ENCODE measurements around the gene ARMC5. TPM values are rescaled to one million over a fixed set of nuclear protein-coding genes. Genes with fewer than 3 reads are reported as not detected.
A peak's percentile ranks its signal among the peaks of the same experiment; 100 is the strongest.

Gene ARMC5
- total RNA-seq, 1 experiment from 2014 or later: 11.3 TPM

DNA sequence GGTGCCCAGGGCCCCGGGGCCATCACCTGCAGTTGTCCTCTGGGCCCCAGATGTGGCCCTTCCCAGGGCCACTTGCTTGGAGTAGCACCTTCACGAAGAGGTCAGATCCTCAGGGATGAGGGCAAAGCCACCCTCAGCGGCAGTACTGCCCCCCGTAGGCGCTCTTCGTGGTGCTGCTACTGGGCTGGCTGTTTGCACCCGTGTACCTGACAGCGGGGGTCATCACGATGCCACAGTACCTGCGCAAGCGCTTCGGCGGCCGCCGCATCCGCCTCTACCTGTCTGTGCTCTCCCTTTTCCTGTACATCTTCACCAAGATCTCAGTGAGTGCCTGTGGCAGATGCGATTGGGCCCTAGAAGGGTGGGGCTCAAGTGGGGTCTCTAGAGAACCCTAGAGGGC, 26.3 kb downstream of the ARMC5 start:
- POLR2A ChIA-PET: no interaction called here

DNA sequence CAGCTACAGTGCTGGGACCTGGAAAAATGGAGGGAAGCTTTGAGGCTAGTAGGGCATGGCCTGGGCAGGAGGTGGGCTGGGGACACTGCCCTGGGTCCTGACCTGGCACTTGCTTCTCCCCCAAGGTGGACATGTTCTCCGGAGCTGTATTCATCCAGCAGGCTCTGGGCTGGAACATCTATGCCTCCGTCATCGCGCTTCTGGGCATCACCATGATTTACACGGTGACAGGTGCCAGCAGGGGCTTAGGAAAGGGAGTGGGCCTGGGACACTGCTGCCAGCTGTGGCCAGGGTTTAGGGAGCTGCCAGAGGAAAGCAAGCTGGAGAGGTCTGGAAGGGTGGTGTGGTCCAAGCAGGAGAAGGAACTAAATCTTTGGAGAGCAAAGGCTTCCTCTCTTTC, 26.7 kb downstream of the ARMC5 start:
- no peak overlapping the region for H3K27ac Mint-ChIP-seq
- CTCF ChIA-PET: interaction anchor here (1.0 to 2.9 kb wide), 5 partner anchors 9 to 228 kb away, joined by 3 to 26 read pairs (median 5); no protein-coding TSS in a partner anchor
- H3K36me3 Mint-ChIP-seq: peaks cover 4% of the 10 kb centered on the region; the same call in 1 of the 2 replicates
- no peak for TF ChIP-seq ZBTB21 (CRISPR knock-in tag; IDR thresholded peaks at IDR 0.05; ENCODE audit: borderline replicate concordance)
- TF ChIP-seq OVOL2 (CRISPR knock-in tag; IDR thresholded peaks at IDR 0.05; ENCODE audit: borderline replicate concordance): no peak
- TF ChIP-seq, protein P1, sequence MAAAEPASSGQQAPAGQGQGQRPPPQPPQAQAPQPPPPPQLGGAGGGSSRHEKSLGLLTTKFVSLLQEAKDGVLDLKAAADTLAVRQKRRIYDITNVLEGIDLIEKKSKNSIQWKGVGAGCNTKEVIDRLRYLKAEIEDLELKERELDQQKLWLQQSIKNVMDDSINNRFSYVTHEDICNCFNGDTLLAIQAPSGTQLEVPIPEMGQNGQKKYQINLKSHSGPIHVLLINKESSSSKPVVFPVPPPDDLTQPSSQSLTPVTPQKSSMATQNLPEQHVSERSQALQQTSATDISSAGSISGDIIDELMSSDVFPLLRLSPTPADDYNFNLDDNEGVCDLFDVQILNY (CRISPR knock-in tag; IDR thresholded peaks at IDR 0.05): no peak
- no peak for TF ChIP-seq ZNF396 (CRISPR knock-in tag; IDR thresholded peaks at IDR 0.05; ENCODE audit: borderline replicate concordance)
- no peak for TF ChIP-seq NFYB (CRISPR knock-in tag; conservative IDR thresholded peaks at IDR 0.05; ENCODE audit: low read depth)
- TF ChIP-seq, protein P2, sequence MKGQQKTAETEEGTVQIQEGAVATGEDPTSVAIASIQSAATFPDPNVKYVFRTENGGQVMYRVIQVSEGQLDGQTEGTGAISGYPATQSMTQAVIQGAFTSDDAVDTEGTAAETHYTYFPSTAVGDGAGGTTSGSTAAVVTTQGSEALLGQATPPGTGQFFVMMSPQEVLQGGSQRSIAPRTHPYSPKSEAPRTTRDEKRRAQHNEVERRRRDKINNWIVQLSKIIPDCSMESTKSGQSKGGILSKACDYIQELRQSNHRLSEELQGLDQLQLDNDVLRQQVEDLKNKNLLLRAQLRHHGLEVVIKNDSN (CRISPR knock-in tag; IDR thresholded peaks at IDR 0.05): no peak

More for the DNA sequence above, 26.3 kb downstream of the ARMC5 start:
- Mint-ChIP-seq H3K4me3 (0 out of 2 replicates have a peak overlapping the region, but pooled peaks have one; percentile 24), H3K9me3 (no peaks in the 10 kb centered on the region), H3K27me3 (ENCODE audit: low read depth) (peaks cover 89% of the 10 kb centered on the region), H3K36me3 (peaks cover under 1% of the 10 kb centered on the region; the same call in 1 of the 2 replicates), H3K4me1 (peaks cover 8% of the 10 kb centered on the region), H3K27ac (no peak overlapping the region)
- no peak for ATAC-seq
- no peak for TF ChIP-seq CBFB (CRISPR knock-in tag; IDR thresholded peaks at IDR 0.05; ENCODE audit: low read depth)
- TF ChIP-seq CREB1 (CRISPR knock-in tag; IDR thresholded peaks at IDR 0.05): no peak
- TF ChIP-seq, protein P3, sequence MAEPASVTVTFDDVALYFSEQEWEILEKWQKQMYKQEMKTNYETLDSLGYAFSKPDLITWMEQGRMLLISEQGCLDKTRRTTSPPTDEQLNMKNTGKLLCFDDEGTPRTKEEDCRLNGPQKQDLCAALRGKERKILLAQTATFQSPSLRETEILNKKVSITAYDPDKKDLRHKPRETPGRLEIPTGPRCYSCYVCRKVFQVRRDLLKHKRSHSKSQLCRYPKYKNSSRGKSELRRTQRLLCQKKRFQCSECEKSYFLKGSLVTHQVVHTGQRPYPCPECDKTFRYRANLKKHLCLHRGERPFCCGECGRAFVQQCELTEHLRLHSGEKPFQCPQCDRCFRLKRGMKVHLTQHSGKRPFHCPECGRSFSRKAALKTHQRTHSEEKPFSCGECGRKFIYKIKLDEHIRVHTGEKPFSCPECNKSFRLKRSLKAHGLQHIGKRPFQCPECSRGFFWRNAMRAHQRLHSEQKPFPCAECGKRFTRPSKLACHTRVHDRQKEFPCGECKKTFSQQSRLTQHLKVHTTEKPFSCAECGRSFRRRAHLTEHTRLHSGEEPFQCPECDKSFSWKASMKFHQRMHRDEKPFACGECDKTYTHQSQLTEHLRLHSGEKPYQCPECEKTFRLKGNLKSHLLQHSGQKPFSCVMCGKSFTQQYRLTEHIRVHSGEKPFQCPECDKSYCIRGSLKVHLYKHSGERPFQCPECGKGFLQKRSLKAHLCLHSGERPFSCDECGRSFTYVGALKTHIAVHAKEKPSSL (CRISPR knock-in tag; conservative IDR thresholded peaks at IDR 0.05): no peak
- TF ChIP-seq RORB (CRISPR knock-in tag; IDR thresholded peaks at IDR 0.05): no peak
- TF ChIP-seq, protein P4, sequence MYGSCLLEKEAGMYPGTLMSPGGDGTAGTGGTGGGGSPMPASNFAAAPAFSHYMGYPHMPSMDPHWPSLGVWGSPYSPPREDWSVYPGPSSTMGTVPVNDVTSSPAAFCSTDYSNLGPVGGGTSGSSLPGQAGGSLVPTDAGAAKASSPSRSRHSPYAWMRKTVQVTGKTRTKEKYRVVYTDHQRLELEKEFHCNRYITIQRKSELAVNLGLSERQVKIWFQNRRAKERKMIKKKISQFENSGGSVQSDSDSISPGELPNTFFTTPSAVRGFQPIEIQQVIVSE (CRISPR knock-in tag; IDR thresholded peaks at IDR 0.05; ENCODE audit: borderline replicate concordance): no peak
- TF ChIP-seq, protein P2 (CRISPR knock-in tag; IDR thresholded peaks at IDR 0.05): no peak
- no peak for TF ChIP-seq HMGA2 (CRISPR knock-in tag; IDR thresholded peaks at IDR 0.05)
- TF ChIP-seq NFYB (CRISPR knock-in tag; conservative IDR thresholded peaks at IDR 0.05; ENCODE audit: low read depth): no peak
- no peak for TF ChIP-seq ZNF423 (CRISPR knock-in tag; IDR thresholded peaks at IDR 0.05)
- no peak for TF ChIP-seq SMAD3 (CRISPR knock-in tag; IDR thresholded peaks at IDR 0.05; ENCODE audit: borderline replicate concordance)
- TF ChIP-seq ETV6 (CRISPR knock-in tag; IDR thresholded peaks at IDR 0.05): no peak
- TF ChIP-seq, protein P5, sequence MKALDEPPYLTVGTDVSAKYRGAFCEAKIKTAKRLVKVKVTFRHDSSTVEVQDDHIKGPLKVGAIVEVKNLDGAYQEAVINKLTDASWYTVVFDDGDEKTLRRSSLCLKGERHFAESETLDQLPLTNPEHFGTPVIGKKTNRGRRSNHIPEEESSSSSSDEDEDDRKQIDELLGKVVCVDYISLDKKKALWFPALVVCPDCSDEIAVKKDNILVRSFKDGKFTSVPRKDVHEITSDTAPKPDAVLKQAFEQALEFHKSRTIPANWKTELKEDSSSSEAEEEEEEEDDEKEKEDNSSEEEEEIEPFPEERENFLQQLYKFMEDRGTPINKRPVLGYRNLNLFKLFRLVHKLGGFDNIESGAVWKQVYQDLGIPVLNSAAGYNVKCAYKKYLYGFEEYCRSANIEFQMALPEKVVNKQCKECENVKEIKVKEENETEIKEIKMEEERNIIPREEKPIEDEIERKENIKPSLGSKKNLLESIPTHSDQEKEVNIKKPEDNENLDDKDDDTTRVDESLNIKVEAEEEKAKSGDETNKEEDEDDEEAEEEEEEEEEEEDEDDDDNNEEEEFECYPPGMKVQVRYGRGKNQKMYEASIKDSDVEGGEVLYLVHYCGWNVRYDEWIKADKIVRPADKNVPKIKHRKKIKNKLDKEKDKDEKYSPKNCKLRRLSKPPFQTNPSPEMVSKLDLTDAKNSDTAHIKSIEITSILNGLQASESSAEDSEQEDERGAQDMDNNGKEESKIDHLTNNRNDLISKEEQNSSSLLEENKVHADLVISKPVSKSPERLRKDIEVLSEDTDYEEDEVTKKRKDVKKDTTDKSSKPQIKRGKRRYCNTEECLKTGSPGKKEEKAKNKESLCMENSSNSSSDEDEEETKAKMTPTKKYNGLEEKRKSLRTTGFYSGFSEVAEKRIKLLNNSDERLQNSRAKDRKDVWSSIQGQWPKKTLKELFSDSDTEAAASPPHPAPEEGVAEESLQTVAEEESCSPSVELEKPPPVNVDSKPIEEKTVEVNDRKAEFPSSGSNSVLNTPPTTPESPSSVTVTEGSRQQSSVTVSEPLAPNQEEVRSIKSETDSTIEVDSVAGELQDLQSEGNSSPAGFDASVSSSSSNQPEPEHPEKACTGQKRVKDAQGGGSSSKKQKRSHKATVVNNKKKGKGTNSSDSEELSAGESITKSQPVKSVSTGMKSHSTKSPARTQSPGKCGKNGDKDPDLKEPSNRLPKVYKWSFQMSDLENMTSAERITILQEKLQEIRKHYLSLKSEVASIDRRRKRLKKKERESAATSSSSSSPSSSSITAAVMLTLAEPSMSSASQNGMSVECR (CRISPR knock-in tag; IDR thresholded peaks at IDR 0.05; ENCODE audit: borderline replicate concordance): no peak
- no peak for TF ChIP-seq ZNF138 (CRISPR knock-in tag; conservative IDR thresholded peaks at IDR 0.05)
- TF ChIP-seq ELF4 (CRISPR knock-in tag; IDR thresholded peaks at IDR 0.05; ENCODE audit: low read depth): no peak
- TF ChIP-seq, protein P6, sequence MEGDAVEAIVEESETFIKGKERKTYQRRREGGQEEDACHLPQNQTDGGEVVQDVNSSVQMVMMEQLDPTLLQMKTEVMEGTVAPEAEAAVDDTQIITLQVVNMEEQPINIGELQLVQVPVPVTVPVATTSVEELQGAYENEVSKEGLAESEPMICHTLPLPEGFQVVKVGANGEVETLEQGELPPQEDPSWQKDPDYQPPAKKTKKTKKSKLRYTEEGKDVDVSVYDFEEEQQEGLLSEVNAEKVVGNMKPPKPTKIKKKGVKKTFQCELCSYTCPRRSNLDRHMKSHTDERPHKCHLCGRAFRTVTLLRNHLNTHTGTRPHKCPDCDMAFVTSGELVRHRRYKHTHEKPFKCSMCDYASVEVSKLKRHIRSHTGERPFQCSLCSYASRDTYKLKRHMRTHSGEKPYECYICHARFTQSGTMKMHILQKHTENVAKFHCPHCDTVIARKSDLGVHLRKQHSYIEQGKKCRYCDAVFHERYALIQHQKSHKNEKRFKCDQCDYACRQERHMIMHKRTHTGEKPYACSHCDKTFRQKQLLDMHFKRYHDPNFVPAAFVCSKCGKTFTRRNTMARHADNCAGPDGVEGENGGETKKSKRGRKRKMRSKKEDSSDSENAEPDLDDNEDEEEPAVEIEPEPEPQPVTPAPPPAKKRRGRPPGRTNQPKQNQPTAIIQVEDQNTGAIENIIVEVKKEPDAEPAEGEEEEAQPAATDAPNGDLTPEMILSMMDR (IDR thresholded peaks at IDR 0.05): no peak
- no peak for TF ChIP-seq ATF1 (CRISPR knock-in tag; IDR thresholded peaks at IDR 0.05)
- no peak for TF ChIP-seq NR1H2 (CRISPR knock-in tag; IDR thresholded peaks at IDR 0.05)
- CTCF ChIA-PET: interaction anchor here (1.6 kb wide), 1 partner anchor 12 kb away, joined by 5 read pairs; no protein-coding TSS in a partner anchor
- DNase-seq (ENCODE audit: low spot score): no peak

More for the DNA sequence above, 26.7 kb downstream of the ARMC5 start:
- no peak for DNase-seq (ENCODE audit: low spot score)
- ATAC-seq: no peak
- POLR2A ChIA-PET: interaction anchor here (1.0 to 1.3 kb wide), 2 partner anchors 8 to 10 kb away, joined by 3 to 4 read pairs; no protein-coding TSS in a partner anchor
- H3K27me3 Mint-ChIP-seq (ENCODE audit: low read depth): peaks cover 89% of the 10 kb centered on the region
- peaks cover 8% of the 10 kb centered on the region for H3K4me1 Mint-ChIP-seq
- no peaks in the 10 kb centered on the region for H3K9me3 Mint-ChIP-seq
- peak overlapping the region; percentile 24; the same call in 1 of the 2 replicates for H3K4me3 Mint-ChIP-seq
